CD14-positive monocyte (primary cell): ENCODE results near the gene KDM1B. TPM values are rescaled to one million over a fixed set of nuclear protein-coding genes. Genes with fewer than 3 reads are reported as not detected.

Experiments used
- DNase-seq, 3 donors: peaks; one replicate each; pipeline ENCODE4 v3.0.0-alpha.2; 2011 to 2022
- H2AFZ ChIP-seq: 2 replicates; pipeline ENCODE4 v1.6.0; 2012; ENCODE audit warnings: mild to moderate bottlenecking, low read depth, low read length, inconsistent platforms; ENCODE audit not compliant: insufficient read depth, poor library complexity, severe bottlenecking
- H3K27ac ChIP-seq, 2 donors: 1 replicate in 1 of 2; 2 replicates in 1 of 2; pipeline ENCODE4 v1.5.1; 2012 to 2013; ENCODE audit warnings: low read length in 2 of 2, control low read depth in 1 of 2, inconsistent platforms in 1 of 2, low read depth in 1 of 2, mild to moderate bottlenecking in 1 of 2
- H3K27me3 ChIP-seq, 2 donors: one replicate each; pipeline versions ENCODE4 v1.6.0 to v1.6.1; 2011 to 2013; ENCODE audit warnings: low read length in 2 of 2; ENCODE audit not compliant: control insufficient read depth in 2 of 2, insufficient read depth in 2 of 2
- H3K36me3 ChIP-seq, 2 donors: replicated peaks in 1 of 2; 1 replicate in 1 of 2; 2 replicates in 1 of 2; pipeline versions ENCODE4 v1.5.1 to v1.6.1; 2012 to 2013; ENCODE audit warnings: low read length in 2 of 2, control low read depth in 1 of 2, inconsistent platforms in 1 of 2, mild to moderate bottlenecking in 1 of 2; ENCODE audit not compliant: insufficient read depth in 2 of 2, control insufficient read depth in 1 of 2
- H3K4me1 ChIP-seq, 2 donors: 1 replicate in 1 of 2; 2 replicates in 1 of 2; pipeline versions ENCODE4 v1.5.1 to v1.6.1; 2012 to 2013; ENCODE audit warnings: low read length in 2 of 2, control low read depth in 1 of 2, inconsistent platforms in 1 of 2, mild to moderate bottlenecking in 1 of 2, moderate library complexity in 1 of 2; ENCODE audit not compliant: insufficient read depth in 2 of 2, control insufficient read depth in 1 of 2
- H3K4me2 ChIP-seq: replicated peaks from 2 replicates; pipeline ENCODE3; 2012; ENCODE audit warnings: low read length, moderate library complexity, mild to moderate bottlenecking; ENCODE audit not compliant: poor library complexity, severe bottlenecking; ENCODE audit errors: extremely low read depth
- H3K4me3 ChIP-seq, 3 experiments: fragments of 200-600 bp in 1 of 3; sonication (generic) in 1 of 3; replicated peaks in 1 of 3; 1 replicate in 2 of 3; 2 replicates in 1 of 3; pipeline ENCODE4 v1.5.1; 2011 to 2013; ENCODE audit warnings: low read length in 3 of 3, mild to moderate bottlenecking in 3 of 3, control low read depth in 2 of 3, low read depth in 2 of 3, inconsistent platforms in 1 of 3, moderate library complexity in 1 of 3
- H3K79me2 ChIP-seq: 2 replicates; pipeline ENCODE4 v1.6.0; 2012; ENCODE audit warnings: mild to moderate bottlenecking, control low read depth, inconsistent platforms, low read length, moderate library complexity; ENCODE audit not compliant: insufficient read depth
- H3K9ac ChIP-seq: 2 replicates; pipeline ENCODE4 v1.6.0; 2017; ENCODE audit warnings: low read length, mild to moderate bottlenecking; ENCODE audit not compliant: insufficient read depth, poor library complexity, severe bottlenecking
- H3K9me3 ChIP-seq, 2 donors: replicated peaks in 1 of 2; 1 replicate in 1 of 2; 2 replicates in 1 of 2; pipeline versions ENCODE4 v1.5.1 to v1.6.1; 2012 to 2013; ENCODE audit warnings: low read length in 2 of 2, control low read depth in 1 of 2; ENCODE audit not compliant: control insufficient read depth in 1 of 2, insufficient read depth in 1 of 2
- H4K20me1 ChIP-seq: 2 replicates; pipeline ENCODE4 v1.6.0; 2012; ENCODE audit warnings: mild to moderate bottlenecking, low read length, control low read depth, moderate library complexity; ENCODE audit not compliant: insufficient read depth
- H3K27ac Mint-ChIP-seq, 7 donors: one replicate each; pipeline ENCODE4 v1.8.0; 2020; ENCODE audit warnings: mild to moderate bottlenecking in 7 of 7, mixed read lengths in 7 of 7, moderate library complexity in 6 of 7, inconsistent platforms in 2 of 7
- H3K27me3 Mint-ChIP-seq, 3 donors: one replicate each; pipeline ENCODE4 v1.8.0; 2021 to 2022; ENCODE audit warnings: low read depth in 3 of 3, mild to moderate bottlenecking in 3 of 3, mixed read lengths in 3 of 3, moderate library complexity in 3 of 3, inconsistent platforms in 1 of 3
- H3K36me3 Mint-ChIP-seq, 2 donors: one replicate each; pipeline ENCODE4 v1.8.0; 2020; ENCODE audit warnings: mixed read lengths in 2 of 2, inconsistent platforms in 1 of 2, mild to moderate bottlenecking in 1 of 2
- H3K4me1 Mint-ChIP-seq: one replicate; pipeline ENCODE4 v1.8.0; 2020; ENCODE audit warnings: mild to moderate bottlenecking, mixed read lengths
- H3K4me3 Mint-ChIP-seq, 2 donors: one replicate each; pipeline ENCODE4 v1.8.0; 2020; ENCODE audit warnings: mild to moderate bottlenecking in 2 of 2, mixed read lengths in 2 of 2, moderate library complexity in 1 of 2
- H3K9me3 Mint-ChIP-seq, 7 donors: one replicate each; pipeline ENCODE4 v1.8.0; 2020 to 2022; ENCODE audit warnings: mixed read lengths in 7 of 7, mild to moderate bottlenecking in 6 of 7, moderate library complexity in 6 of 7, inconsistent platforms in 2 of 7
- WGBS: methylation state at CpG from one replicate; pipeline ENCODE4 v1.1.5; 2013; ENCODE audit warnings: missing lambda C conversion rate; ENCODE audit not compliant: insufficient coverage; 5-methylcytosine and 5-hydroxymethylcytosine counted together
- intact Hi-C, 2 donors: fragments of 100-400 bp; cut with micrococcal nuclease; formaldehyde crosslinking; loops; one replicate each; pipeline versions ENCODE4 v1.15.0 to v1.15.1; 2023
- polyA plus RNA-seq, 3 donors: library from polyadenylated mRNA; depleted of rRNA in 1 of 3; unstranded in 2 of 3; stranded (reverse) in 1 of 3; fragments of 300-500 nt in 2 of 3; fragments of >200 nt in 1 of 3; fragmentation: Illumina TruSeq in 2 of 3; gene quantifications; 1 replicate in 2 of 3; 2 replicates in 1 of 3; pipeline ENCODE4 v1.2.3, GENCODE V29; 2012 to 2021
- TF ChIP-seq, protein P1 (sequence below): fragments of 200-600 bp; IDR thresholded peaks from one replicate; pipeline ENCODE4 v1.8.0; 2022; ENCODE audit warnings: antibody characterized with exemption, mild to moderate bottlenecking

Gene KDM1B
- polyA plus RNA-seq, 3 donors: 4.4 to 50.8 (median 24.1) TPM

DNA sequence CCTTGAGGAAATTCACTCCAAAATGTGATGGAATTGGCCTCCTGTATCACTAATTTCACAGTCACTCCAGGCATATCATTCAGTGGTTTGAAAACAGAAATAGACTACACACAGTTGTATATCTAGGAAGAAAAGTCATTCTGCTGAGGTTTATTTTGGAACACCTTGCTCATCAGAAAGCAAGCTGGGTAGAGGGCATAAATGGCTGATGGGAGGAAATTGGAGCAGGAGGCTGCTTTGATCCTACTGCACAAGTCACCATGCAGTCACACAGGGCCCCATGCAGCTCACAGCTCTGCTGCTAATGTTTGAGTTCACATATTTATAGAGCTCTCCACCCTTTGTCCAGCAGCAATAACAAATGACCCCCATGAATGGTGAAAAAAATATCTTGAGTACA, 45.1 kb upstream of the KDM1B start:
- no peak overlapping the region for H2AFZ ChIP-seq
- Mint-ChIP-seq H3K27me3 (no peaks in the 10 kb centered on the region), H3K27ac (no peak overlapping the region), H3K36me3 (peaks cover 0 to 3% of the 10 kb centered on the region in 2 donors), H3K9me3 (peaks cover 7 to 21% (median 15%) of the 10 kb centered on the region in 7 donors), H3K4me1 (no peaks in the 10 kb centered on the region), H3K4me3 (no peak overlapping the region)
- TF ChIP-seq, protein P1, sequence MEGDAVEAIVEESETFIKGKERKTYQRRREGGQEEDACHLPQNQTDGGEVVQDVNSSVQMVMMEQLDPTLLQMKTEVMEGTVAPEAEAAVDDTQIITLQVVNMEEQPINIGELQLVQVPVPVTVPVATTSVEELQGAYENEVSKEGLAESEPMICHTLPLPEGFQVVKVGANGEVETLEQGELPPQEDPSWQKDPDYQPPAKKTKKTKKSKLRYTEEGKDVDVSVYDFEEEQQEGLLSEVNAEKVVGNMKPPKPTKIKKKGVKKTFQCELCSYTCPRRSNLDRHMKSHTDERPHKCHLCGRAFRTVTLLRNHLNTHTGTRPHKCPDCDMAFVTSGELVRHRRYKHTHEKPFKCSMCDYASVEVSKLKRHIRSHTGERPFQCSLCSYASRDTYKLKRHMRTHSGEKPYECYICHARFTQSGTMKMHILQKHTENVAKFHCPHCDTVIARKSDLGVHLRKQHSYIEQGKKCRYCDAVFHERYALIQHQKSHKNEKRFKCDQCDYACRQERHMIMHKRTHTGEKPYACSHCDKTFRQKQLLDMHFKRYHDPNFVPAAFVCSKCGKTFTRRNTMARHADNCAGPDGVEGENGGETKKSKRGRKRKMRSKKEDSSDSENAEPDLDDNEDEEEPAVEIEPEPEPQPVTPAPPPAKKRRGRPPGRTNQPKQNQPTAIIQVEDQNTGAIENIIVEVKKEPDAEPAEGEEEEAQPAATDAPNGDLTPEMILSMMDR: no peak
- H4K20me1 ChIP-seq: no peaks in the 10 kb centered on the region
- H3K4me1 ChIP-seq: no peaks in the 10 kb centered on the region
- no peak overlapping the region for H3K27ac ChIP-seq
- H3K79me2 ChIP-seq: no peaks in the 10 kb centered on the region
- no peaks in the 10 kb centered on the region for H3K36me3 ChIP-seq
- H3K4me2 ChIP-seq: no peak overlapping the region
- H3K9ac ChIP-seq: no peak overlapping the region
- no peaks in the 10 kb centered on the region for H3K27me3 ChIP-seq
- intact Hi-C loops: no loop called here
- no peak for DNase-seq
- no peak overlapping the region for H3K4me3 ChIP-seq
- peaks cover 4 to 10% of the 10 kb centered on the region in 2 donors for H3K9me3 ChIP-seq

GRCh38 chr6:18115356-18115755, 39.9 kb upstream of the KDM1B start:
- Mint-ChIP-seq H3K27me3 (peaks cover 0 to 2% (median 2%) of the 10 kb centered on the region in 3 donors), H3K36me3 (no peaks in the 10 kb centered on the region), H3K27ac (peak overlapping the region in 1 of 7 donors; percentile 47), H3K9me3 (peaks cover 0 to 2% (median 0%) of the 10 kb centered on the region in 7 donors), H3K4me3 (no peak overlapping the region), H3K4me1 (no peaks in the 10 kb centered on the region)
- H3K4me3 ChIP-seq: no peak overlapping the region
- H2AFZ ChIP-seq: no peak overlapping the region
- no peaks in the 10 kb centered on the region for H3K9me3 ChIP-seq
- H3K27me3 ChIP-seq: no peaks in the 10 kb centered on the region
- H3K27ac ChIP-seq: no peak overlapping the region
- no peaks in the 10 kb centered on the region for H3K36me3 ChIP-seq
- no peak overlapping the region for H3K9ac ChIP-seq
- H3K4me2 ChIP-seq: no peak overlapping the region
- H3K4me1 ChIP-seq: no peaks in the 10 kb centered on the region
- H3K79me2 ChIP-seq: no peaks in the 10 kb centered on the region
- TF ChIP-seq, protein P1: no peak
- no peak for DNase-seq
- no CpG with 5 or more reads among the region's 2 CpGs for WGBS
- no peaks in the 10 kb centered on the region for H4K20me1 ChIP-seq
- intact Hi-C loops: no loop called here
